ENCODE measurements around the gene NTM.

DNA sequence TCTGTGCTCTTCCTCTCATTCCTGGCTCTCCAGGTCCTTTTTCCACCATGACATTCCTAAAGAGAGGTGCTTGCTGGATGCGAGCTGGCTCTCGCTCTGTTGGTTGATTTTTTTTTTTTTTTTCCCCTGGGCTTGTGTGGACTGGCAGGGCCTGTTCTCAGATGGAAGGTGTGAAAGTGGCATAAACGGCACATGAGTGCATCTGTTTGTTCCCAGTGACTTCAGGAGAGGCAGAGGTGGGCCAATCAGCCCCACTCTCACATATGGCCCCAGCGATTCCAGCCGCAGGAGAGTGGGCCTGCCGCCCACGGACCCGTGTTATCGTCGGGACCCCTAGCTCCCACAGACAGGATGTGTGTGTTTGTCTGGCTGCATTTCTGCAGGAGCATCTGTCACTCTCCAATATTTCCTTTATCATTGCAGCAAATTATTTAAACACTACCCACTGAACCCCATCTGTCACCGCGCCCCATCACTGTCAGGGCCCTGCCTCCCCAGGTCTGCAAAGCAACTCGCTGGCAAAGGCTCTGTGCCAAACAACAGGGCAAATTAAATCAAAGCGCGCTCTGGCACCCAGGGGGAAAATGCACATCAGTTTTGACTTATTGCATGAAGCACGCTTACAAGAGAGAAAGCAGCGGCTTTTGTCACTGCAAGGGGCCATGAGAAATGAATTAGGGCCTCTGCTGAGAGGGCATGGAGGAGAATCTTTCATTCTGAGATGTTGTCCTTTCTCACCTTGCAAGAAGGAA lies 886.3 kb downstream of the NTM start:
- TF ChIP-seq, protein P1, sequence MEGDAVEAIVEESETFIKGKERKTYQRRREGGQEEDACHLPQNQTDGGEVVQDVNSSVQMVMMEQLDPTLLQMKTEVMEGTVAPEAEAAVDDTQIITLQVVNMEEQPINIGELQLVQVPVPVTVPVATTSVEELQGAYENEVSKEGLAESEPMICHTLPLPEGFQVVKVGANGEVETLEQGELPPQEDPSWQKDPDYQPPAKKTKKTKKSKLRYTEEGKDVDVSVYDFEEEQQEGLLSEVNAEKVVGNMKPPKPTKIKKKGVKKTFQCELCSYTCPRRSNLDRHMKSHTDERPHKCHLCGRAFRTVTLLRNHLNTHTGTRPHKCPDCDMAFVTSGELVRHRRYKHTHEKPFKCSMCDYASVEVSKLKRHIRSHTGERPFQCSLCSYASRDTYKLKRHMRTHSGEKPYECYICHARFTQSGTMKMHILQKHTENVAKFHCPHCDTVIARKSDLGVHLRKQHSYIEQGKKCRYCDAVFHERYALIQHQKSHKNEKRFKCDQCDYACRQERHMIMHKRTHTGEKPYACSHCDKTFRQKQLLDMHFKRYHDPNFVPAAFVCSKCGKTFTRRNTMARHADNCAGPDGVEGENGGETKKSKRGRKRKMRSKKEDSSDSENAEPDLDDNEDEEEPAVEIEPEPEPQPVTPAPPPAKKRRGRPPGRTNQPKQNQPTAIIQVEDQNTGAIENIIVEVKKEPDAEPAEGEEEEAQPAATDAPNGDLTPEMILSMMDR (IDR thresholded peaks at IDR 0.05 in 2 of 3, conservative IDR thresholded peaks at IDR 0.05 in 1 of 3; ENCODE audit: borderline replicate concordance in 1 of 3, insufficient read depth in 1 of 3, low read depth in 2 of 3, low read length in 2 of 3) = no peak
- no peak for TF ChIP-seq POLR2A (IDR thresholded peaks at IDR 0.05; ENCODE audit: borderline replicate concordance, extremely low read depth, insufficient read depth, insufficient read length)
- no peak for TF ChIP-seq SRF (IDR thresholded peaks at IDR 0.05; ENCODE audit: low read depth)
- TF ChIP-seq, protein P2, sequence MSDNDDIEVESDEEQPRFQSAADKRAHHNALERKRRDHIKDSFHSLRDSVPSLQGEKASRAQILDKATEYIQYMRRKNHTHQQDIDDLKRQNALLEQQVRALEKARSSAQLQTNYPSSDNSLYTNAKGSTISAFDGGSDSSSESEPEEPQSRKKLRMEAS (IDR thresholded peaks at IDR 0.05) = no peak
- no peak for TF ChIP-seq ZNF274 (IDR thresholded peaks at IDR 0.05; ENCODE audit: low read depth, low read length)
- TF ChIP-seq RAD21 (IDR thresholded peaks at IDR 0.05; ENCODE audit: low read depth) = no peak

Measured in HCT116 (cell line).